HEK293 (cell line): Measurements from ENCODE around the gene ZFC3H1.

Source experiments
- CTCF ChIA-PET: fragments of 350-600 bp; formaldehyde crosslinking; extraction: SDS; loops from one replicate; lab custom pipeline; 2021; ENCODE audit warnings: antibody characterized with exemption; lab: Yijun Ruan, JAX
- POLR2A ChIA-PET: fragments of 300-600 bp; formaldehyde crosslinking; extraction: SDS; loops from one replicate; lab custom pipeline; 2020; ENCODE audit warnings: antibody characterized with exemption, inconsistent platforms; lab: Yijun Ruan, JAX
- H3K27ac ChIP-seq: fragments of 200-500 bp; sonication (Bioruptor generic); 2 replicates; pipeline ENCODE4 v1.5.1; 2014; ENCODE audit warnings: low read depth, low read length, control low read depth, inconsistent platforms; ENCODE audit errors: extremely low read depth
- H3K36me3 ChIP-seq, 2 experiments: fragments of 200-500 bp in 1 of 2; sonication (Bioruptor generic) in 1 of 2; 1 replicate in 1 of 2; 2 replicates in 1 of 2; pipeline ENCODE4 v1.5.1; 2014 to 2017; ENCODE audit warnings: inconsistent platforms in 2 of 2, low read length in 2 of 2; ENCODE audit not compliant: control insufficient read depth in 2 of 2, insufficient read depth in 1 of 2
- H3K4me1 ChIP-seq: fragments of 200-500 bp; sonication (Bioruptor generic); 2 replicates; pipeline ENCODE4 v1.5.1; 2014; ENCODE audit warnings: mild to moderate bottlenecking, low read length, inconsistent platforms; ENCODE audit not compliant: control insufficient read depth, insufficient read depth
- H3K4me3 ChIP-seq: 2 replicates; pipeline ENCODE4 v1.5.1; 2011; ENCODE audit warnings: low read depth, mild to moderate bottlenecking, control low read depth, low read length, moderate library complexity
- H3K9me3 ChIP-seq: fragments of 200-500 bp; sonication (Bioruptor generic); 2 replicates; pipeline ENCODE4 v1.5.1; 2014; ENCODE audit warnings: low read depth, low read length, inconsistent platforms; ENCODE audit not compliant: control insufficient read depth, insufficient read depth
- BCL11B ChIP-seq: fragments of 450-650 bp; formaldehyde crosslinking; IDR thresholded peaks from 2 replicates; pipeline ENCODE4 v1.5.1; 2016; ENCODE audit warnings: low read depth, missing biosample characterization, missing genetic modification characterization
- GLI2 ChIP-seq: fragments of 450-650 bp; formaldehyde crosslinking; IDR thresholded peaks from 2 replicates; pipeline ENCODE4; 2017; ENCODE audit warnings: missing biosample characterization, missing genetic modification characterization, low read depth, borderline replicate concordance
- KLF10 ChIP-seq: fragments of 450-650 bp; IDR thresholded peaks from 2 replicates; pipeline ENCODE4 v1.5.1; 2018; ENCODE audit warnings: missing biosample characterization, mild to moderate bottlenecking, missing genetic modification characterization
- KLF8 ChIP-seq: fragments of 450-650 bp; formaldehyde crosslinking; IDR thresholded peaks from 2 replicates; pipeline ENCODE4 v1.5.1; 2016; ENCODE audit warnings: missing biosample characterization, missing genetic modification characterization
- MEIS1 ChIP-seq: sonication (generic); formaldehyde crosslinking; IDR thresholded peaks from 2 replicates; pipeline ENCODE4 v1.8.1; 2022; ENCODE audit warnings: missing genetic modification reagents, mild to moderate bottlenecking, borderline replicate concordance
- PRDM2 ChIP-seq: fragments of 450-650 bp; formaldehyde crosslinking; IDR thresholded peaks from 2 replicates; pipeline ENCODE4 v1.5.1; 2016; ENCODE audit warnings: missing biosample characterization, missing genetic modification characterization, borderline replicate concordance
- SP7 ChIP-seq: fragments of 450-650 bp; formaldehyde crosslinking; IDR thresholded peaks from 2 replicates; pipeline ENCODE4 v1.5.1; 2016; ENCODE audit warnings: missing biosample characterization, missing genetic modification characterization
- ZIC2 ChIP-seq: fragments of 450-650 bp; formaldehyde crosslinking; IDR thresholded peaks from 2 replicates; pipeline ENCODE4 v1.5.1; 2016; ENCODE audit warnings: missing biosample characterization, missing genetic modification characterization
- ZNF175 ChIP-seq: fragments of 450-650 bp; formaldehyde crosslinking; IDR thresholded peaks from 2 replicates; pipeline ENCODE4 v1.5.1; 2016; ENCODE audit warnings: missing biosample characterization, missing genetic modification characterization
- ZNF221 ChIP-seq: fragments of 450-650 bp; formaldehyde crosslinking; IDR thresholded peaks from 2 replicates; pipeline ENCODE4 v1.5.1; 2017; ENCODE audit warnings: missing biosample characterization, missing genetic modification characterization, borderline replicate concordance
- ZNF248 ChIP-seq: fragments of 450-650 bp; formaldehyde crosslinking; IDR thresholded peaks from 2 replicates; pipeline ENCODE4 v1.5.1; 2017; ENCODE audit warnings: missing biosample characterization, missing genetic modification characterization
- ZNF354C ChIP-seq: fragments of 450-650 bp; formaldehyde crosslinking; IDR thresholded peaks from 2 replicates; pipeline ENCODE4 v1.5.1; 2016; ENCODE audit warnings: missing biosample characterization, missing genetic modification characterization, low read depth, borderline replicate concordance
- ZNF37A ChIP-seq: fragments of 450-650 bp; IDR thresholded peaks from 2 replicates; pipeline ENCODE4 v1.5.1; 2018; ENCODE audit warnings: missing biosample characterization, missing genetic modification characterization
- ZNF394 ChIP-seq: fragments of 450-650 bp; formaldehyde crosslinking; IDR thresholded peaks from 2 replicates; pipeline ENCODE4 v1.5.1; 2016; ENCODE audit warnings: missing biosample characterization, missing genetic modification characterization, mild to moderate bottlenecking, moderate library complexity, borderline replicate concordance
- ZNF473 ChIP-seq: fragments of 450-650 bp; formaldehyde crosslinking; IDR thresholded peaks from 2 replicates; pipeline ENCODE4 v1.5.1; 2017; ENCODE audit warnings: missing biosample characterization, missing genetic modification characterization
- ZNF488 ChIP-seq: fragments of 450-650 bp; formaldehyde crosslinking; IDR thresholded peaks from 2 replicates; pipeline ENCODE4 v1.5.1; 2016; ENCODE audit warnings: missing biosample characterization, missing genetic modification characterization
- ZNF610 ChIP-seq: fragments of 450-650 bp; formaldehyde crosslinking; IDR thresholded peaks from 2 replicates; pipeline ENCODE4 v1.5.1; 2016; ENCODE audit warnings: missing biosample characterization, missing genetic modification characterization, borderline replicate concordance
- ZNF670 ChIP-seq: fragments of 450-650 bp; formaldehyde crosslinking; IDR thresholded peaks from 2 replicates; pipeline ENCODE4 v1.5.1; 2016; ENCODE audit warnings: missing biosample characterization, missing genetic modification characterization, low read depth
- ZSCAN16 ChIP-seq: fragments of 450-650 bp; formaldehyde crosslinking; IDR thresholded peaks from 2 replicates; pipeline ENCODE4 v1.5.1; 2016; ENCODE audit warnings: missing biosample characterization, missing genetic modification characterization
- ZSCAN18 ChIP-seq: fragments of 450-650 bp; formaldehyde crosslinking; IDR thresholded peaks from 2 replicates; pipeline ENCODE4 v1.5.1; 2016; ENCODE audit warnings: missing biosample characterization, missing genetic modification characterization
- TF ChIP-seq, protein P1 (sequence below): fragments of 450-650 bp; formaldehyde crosslinking; IDR thresholded peaks from 2 replicates; pipeline ENCODE4 v1.5.1; 2017; ENCODE audit warnings: missing biosample characterization, missing genetic modification characterization
- TF ChIP-seq, protein P2 (sequence below): IDR thresholded peaks from 2 replicates; pipeline ENCODE4 v1.6.1; 2011; ENCODE audit warnings: mild to moderate bottlenecking, low read depth, low read length, borderline replicate concordance
- TF ChIP-seq, protein P3 (sequence below): fragments of 450-650 bp; formaldehyde crosslinking; IDR thresholded peaks from 2 replicates; pipeline ENCODE4 v1.5.1; 2016; ENCODE audit warnings: missing biosample characterization, missing genetic modification characterization

ZFC3H1 gene

GRCh38 chr12:71683633-71684032 lies 20.0 kb upstream of the ZFC3H1 start:
- ChIA-PET POLR2A (interaction anchor here (5.1 kb wide), 1 partner anchor 20 kb away, joined by 90 read pairs; the partner anchor contains the start of genes THAP2 and ZFC3H1), CTCF (interaction anchor here (1.1 kb wide), 1 partner anchor 9 kb away, joined by 3 read pairs; no protein-coding TSS in a partner anchor)
- H3K27ac ChIP-seq: no peak overlapping the region
- no peak for TF ChIP-seq MEIS1
- TF ChIP-seq ZNF670 (tag by site-specific recombination): no peak
- no peak for TF ChIP-seq ZIC2
- TF ChIP-seq ZSCAN18 (tag by site-specific recombination): no peak
- TF ChIP-seq ZNF488: no peak
- TF ChIP-seq ZNF394 (tag by site-specific recombination): no peak
- TF ChIP-seq ZNF354C (tag by site-specific recombination): no peak
- TF ChIP-seq SP7 (tag by site-specific recombination): no peak
- no peak for TF ChIP-seq KLF8
- TF ChIP-seq ZNF37A (tag by site-specific recombination): no peak
- TF ChIP-seq, protein P1, sequence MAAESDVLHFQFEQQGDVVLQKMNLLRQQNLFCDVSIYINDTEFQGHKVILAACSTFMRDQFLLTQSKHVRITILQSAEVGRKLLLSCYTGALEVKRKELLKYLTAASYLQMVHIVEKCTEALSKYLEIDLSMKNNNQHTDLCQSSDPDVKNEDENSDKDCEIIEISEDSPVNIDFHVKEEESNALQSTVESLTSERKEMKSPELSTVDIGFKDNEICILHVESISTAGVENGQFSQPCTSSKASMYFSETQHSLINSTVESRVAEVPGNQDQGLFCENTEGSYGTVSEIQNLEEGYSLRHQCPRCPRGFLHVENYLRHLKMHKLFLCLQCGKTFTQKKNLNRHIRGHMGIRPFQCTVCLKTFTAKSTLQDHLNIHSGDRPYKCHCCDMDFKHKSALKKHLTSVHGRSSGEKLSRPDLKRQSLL (tag by site-specific recombination): no peak
- no peak for TF ChIP-seq KLF10
- TF ChIP-seq GLI2 (tag by site-specific recombination): no peak
- TF ChIP-seq ZNF221 (tag by site-specific recombination): no peak
- no peak for TF ChIP-seq ZNF610
- TF ChIP-seq BCL11B: no peak
- TF ChIP-seq, protein P2, sequence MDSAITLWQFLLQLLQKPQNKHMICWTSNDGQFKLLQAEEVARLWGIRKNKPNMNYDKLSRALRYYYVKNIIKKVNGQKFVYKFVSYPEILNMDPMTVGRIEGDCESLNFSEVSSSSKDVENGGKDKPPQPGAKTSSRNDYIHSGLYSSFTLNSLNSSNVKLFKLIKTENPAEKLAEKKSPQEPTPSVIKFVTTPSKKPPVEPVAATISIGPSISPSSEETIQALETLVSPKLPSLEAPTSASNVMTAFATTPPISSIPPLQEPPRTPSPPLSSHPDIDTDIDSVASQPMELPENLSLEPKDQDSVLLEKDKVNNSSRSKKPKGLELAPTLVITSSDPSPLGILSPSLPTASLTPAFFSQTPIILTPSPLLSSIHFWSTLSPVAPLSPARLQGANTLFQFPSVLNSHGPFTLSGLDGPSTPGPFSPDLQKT: no peak
- no peak for TF ChIP-seq ZNF248 (tag by site-specific recombination)
- no peak for TF ChIP-seq ZNF473 (tag by site-specific recombination)
- TF ChIP-seq, protein P3, sequence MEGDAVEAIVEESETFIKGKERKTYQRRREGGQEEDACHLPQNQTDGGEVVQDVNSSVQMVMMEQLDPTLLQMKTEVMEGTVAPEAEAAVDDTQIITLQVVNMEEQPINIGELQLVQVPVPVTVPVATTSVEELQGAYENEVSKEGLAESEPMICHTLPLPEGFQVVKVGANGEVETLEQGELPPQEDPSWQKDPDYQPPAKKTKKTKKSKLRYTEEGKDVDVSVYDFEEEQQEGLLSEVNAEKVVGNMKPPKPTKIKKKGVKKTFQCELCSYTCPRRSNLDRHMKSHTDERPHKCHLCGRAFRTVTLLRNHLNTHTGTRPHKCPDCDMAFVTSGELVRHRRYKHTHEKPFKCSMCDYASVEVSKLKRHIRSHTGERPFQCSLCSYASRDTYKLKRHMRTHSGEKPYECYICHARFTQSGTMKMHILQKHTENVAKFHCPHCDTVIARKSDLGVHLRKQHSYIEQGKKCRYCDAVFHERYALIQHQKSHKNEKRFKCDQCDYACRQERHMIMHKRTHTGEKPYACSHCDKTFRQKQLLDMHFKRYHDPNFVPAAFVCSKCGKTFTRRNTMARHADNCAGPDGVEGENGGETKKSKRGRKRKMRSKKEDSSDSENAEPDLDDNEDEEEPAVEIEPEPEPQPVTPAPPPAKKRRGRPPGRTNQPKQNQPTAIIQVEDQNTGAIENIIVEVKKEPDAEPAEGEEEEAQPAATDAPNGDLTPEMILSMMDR (tag by site-specific recombination): no peak
- no peaks in the 10 kb centered on the region for H3K4me1 ChIP-seq
- H3K4me3 ChIP-seq: no peak overlapping the region
- no peaks in the 10 kb centered on the region for H3K36me3 ChIP-seq
- H3K9me3 ChIP-seq: no peaks in the 10 kb centered on the region

GRCh38 chr12:71682466-71682865 lies 18.8 kb upstream of the ZFC3H1 start:
- CTCF ChIA-PET: no interaction called here
- Histone ChIP-seq H3K4me3 (no peak overlapping the region), H3K36me3 (no peaks in the 10 kb centered on the region), H3K4me1 (no peaks in the 10 kb centered on the region), H3K9me3 (no peaks in the 10 kb centered on the region), H3K27ac (no peak overlapping the region)
- TF ChIP-seq ZSCAN16: no peak
- TF ChIP-seq ZNF175 (tag by site-specific recombination): no peak
- no peak for TF ChIP-seq PRDM2 (tag by site-specific recombination)
- POLR2A ChIA-PET: no interaction called here
